ENCODE measurements around the gene MAK. TPM values are rescaled to one million over a fixed set of nuclear protein-coding genes. Genes with fewer than 3 reads are reported as not detected.

Gene MAK
- total RNA-seq, 1 experiment from 2014 or later: 0.20 TPM

- Mint-ChIP-seq H3K4me3 (no peak overlapping the region), H3K27me3 (ENCODE audit: low read depth) (peaks cover 2% of the 10 kb centered on the region; the same call in 1 of the 2 replicates), H3K27ac (no peak overlapping the region), H3K9me3 (peaks cover 18 to 22% of the 10 kb centered on the region in 2 experiments), H3K4me1 (peaks cover 4 to 5% of the 10 kb centered on the region in 2 experiments), H3K36me3 (ENCODE audit: insufficient read depth in 1 of 3, low read depth in 3 of 3) (peaks cover 4 to 15% (median 6%) of the 10 kb centered on the region in 3 experiments; a peak in 5 of 7 replicates)
- no peak for DNase-seq
- Histone ChIP-seq H2AFZ (ENCODE audit: low read length) (no peak overlapping the region), H3K27ac (ENCODE audit: insufficient read length, low read depth, low read length) (no peak overlapping the region), H3K14ac (ENCODE audit: insufficient read depth, low read length) (no peak overlapping the region), H2BK15ac (ENCODE audit: low read depth, low read length) (no peak overlapping the region), H2BK20ac (ENCODE audit: low read depth, low read length, poor library complexity, severe bottlenecking) (no peak overlapping the region), H3K27me3 (ENCODE audit: insufficient read depth, low read length) (no peaks in the 10 kb centered on the region), H3K4ac (ENCODE audit: low read depth, low read length) (no peak overlapping the region), H3K4me2 (ENCODE audit: insufficient read depth, insufficient read length, low read length) (no peak overlapping the region), H3K4me1 (ENCODE audit: insufficient read depth, low read length) (no peaks in the 10 kb centered on the region), H3K18ac (ENCODE audit: insufficient read length, low read depth, low read length) (no peak overlapping the region), H2BK12ac (ENCODE audit: insufficient read length, low read depth, low read length) (no peak overlapping the region), H3K9ac (ENCODE audit: extremely low read depth, insufficient read length, low read length) (no peak overlapping the region), H4K91ac (ENCODE audit: insufficient read length, low read depth, low read length) (no peak overlapping the region), H3T11ph (ENCODE audit: low read length) (no peak overlapping the region), H2BK120ac (ENCODE audit: low read depth, low read length, poor library complexity, severe bottlenecking) (no peak overlapping the region), H3K9me3 (ENCODE audit: control insufficient read depth, low read depth, low read length) (no peaks in the 10 kb centered on the region), H4K5ac (ENCODE audit: insufficient read length, low read depth, low read length) (no peak overlapping the region), H3K79me1 (ENCODE audit: insufficient read depth, low read depth, low read length, poor library complexity, severe bottlenecking) (no peaks in the 10 kb centered on the region), H3K23me2 (ENCODE audit: insufficient read length, low read depth, low read length, poor library complexity, severe bottlenecking) (no peaks in the 10 kb centered on the region), H2AK5ac (ENCODE audit: insufficient read length, low read length) (no peak overlapping the region), H3K23ac (ENCODE audit: insufficient read length, low read depth, low read length) (no peak overlapping the region), H3K56ac (ENCODE audit: insufficient read length, low read depth, low read length) (no peak overlapping the region), H4K8ac (replicated peaks; ENCODE audit: insufficient read length, low read depth, low read length) (no peak overlapping the region), H4K20me1 (ENCODE audit: control insufficient read depth, insufficient read depth, insufficient read length) (no peaks in the 10 kb centered on the region), H3K79me2 (ENCODE audit: insufficient read depth, low read length) (no peaks in the 10 kb centered on the region), H2BK5ac (ENCODE audit: insufficient read length, low read length) (no peak overlapping the region)
- WGBS (ENCODE audit: extremely low coverage, insufficient read length, low lambda C conversion rate): no CpG with 5 or more reads among the region's 2 CpGs
- TF ChIP-seq CTCF (conservative IDR thresholded peaks at IDR 0.05): no peak
Measured at GRCh38 chr6:10857259-10857658, 18.9 kb upstream of the MAK start.
